GM23338 (cell line): ENCODE results near the gene COLEC12. TPM values are rescaled to one million over a fixed set of nuclear protein-coding genes. Genes with fewer than 3 reads are reported as not detected.

Experiments used
- ATAC-seq: fragments of 200-7000 bp; cut with Tn5 transposase; 3 replicates; pipeline ENCODE4 v1.9.1; 2020
- DNase-seq: peaks from one replicate; pipeline ENCODE4 v3.0.0-alpha.2; 2015; ENCODE audit warnings: low spot score
- H2AFZ ChIP-seq: fragments of 200-600 bp; sonication (generic); 2 replicates; pipeline ENCODE4 v1.8.0; 2016; ENCODE audit warnings: antibody characterized with exemption, mild to moderate bottlenecking, moderate library complexity
- H3F3A ChIP-seq: fragments of 200-600 bp; sonication (generic); replicated peaks from 2 replicates; pipeline ENCODE4 v1.8.0; 2017; ENCODE audit warnings: antibody characterized with exemption, mixed run types, low read depth
- H3K27ac ChIP-seq: fragments of 200-600 bp; sonication (generic); 2 replicates; pipeline ENCODE4 v1.6.1; 2016; ENCODE audit warnings: low read depth
- H3K27me3 ChIP-seq: fragments of 200-600 bp; sonication (generic); 2 replicates; pipeline ENCODE4 v1.8.0; 2016; ENCODE audit warnings: mild to moderate bottlenecking, mixed run types, moderate library complexity; ENCODE audit not compliant: insufficient read depth
- H3K36me3 ChIP-seq: fragments of 200-600 bp; sonication (generic); 2 replicates; pipeline ENCODE4 v1.8.0; 2016; ENCODE audit warnings: mild to moderate bottlenecking; ENCODE audit not compliant: insufficient read depth
- H3K4me1 ChIP-seq: fragments of 200-600 bp; sonication (generic); 2 replicates; pipeline ENCODE4 v1.8.0; 2016; ENCODE audit warnings: mild to moderate bottlenecking, moderate library complexity; ENCODE audit not compliant: insufficient read depth
- H3K4me2 ChIP-seq: fragments of 200-600 bp; sonication (generic); 2 replicates; pipeline ENCODE4 v1.7.1; 2017; ENCODE audit warnings: mixed run types
- H3K4me3 ChIP-seq: fragments of 200-600 bp; sonication (generic); 2 replicates; pipeline ENCODE4 v1.6.1; 2016; ENCODE audit warnings: mixed run types
- H3K79me2 ChIP-seq: fragments of 200-600 bp; sonication (generic); replicated peaks from 2 replicates; pipeline ENCODE4 v1.8.0; 2017; ENCODE audit warnings: mild to moderate bottlenecking; ENCODE audit not compliant: insufficient read depth
- H3K9me2 ChIP-seq: fragments of 200-600 bp; sonication (generic); 2 replicates; pipeline ENCODE4 v1.8.0; 2017; ENCODE audit not compliant: insufficient read depth
- H4K20me1 ChIP-seq: fragments of 200-600 bp; sonication (generic); replicated peaks from 2 replicates; pipeline ENCODE4 v1.8.0; 2017; ENCODE audit warnings: mild to moderate bottlenecking; ENCODE audit not compliant: insufficient read depth
- H3K27ac Mint-ChIP-seq: 2 replicates; pipeline ENCODE4 v1.8.0; 2020; ENCODE audit warnings: inconsistent platforms, mild to moderate bottlenecking, moderate library complexity, mixed read lengths
- H3K27me3 Mint-ChIP-seq: 3 replicates; pipeline ENCODE4 v1.8.0; 2022; ENCODE audit warnings: low read depth, mild to moderate bottlenecking, moderate library complexity, mixed read lengths, inconsistent platforms; ENCODE audit not compliant: insufficient read depth, poor library complexity
- H3K36me3 Mint-ChIP-seq: 3 replicates; pipeline ENCODE4 v1.8.0; 2021; ENCODE audit warnings: low read depth, mild to moderate bottlenecking, inconsistent platforms, moderate library complexity, mixed read lengths
- H3K4me1 Mint-ChIP-seq: 3 replicates; pipeline ENCODE4 v1.8.0; 2020; ENCODE audit warnings: mild to moderate bottlenecking, inconsistent platforms, mixed read lengths
- H3K4me3 Mint-ChIP-seq: 3 replicates; pipeline ENCODE4 v1.8.0; 2021; ENCODE audit warnings: moderate library complexity, mild to moderate bottlenecking, inconsistent platforms, mixed read lengths
- H3K9me3 Mint-ChIP-seq: 3 replicates; pipeline ENCODE4 v1.8.0; 2020; ENCODE audit warnings: moderate library complexity, mild to moderate bottlenecking, inconsistent platforms, mixed read lengths
- CREB1 ChIP-seq: fragments of 250-450 bp; sonication (Bioruptor Pico); IDR thresholded peaks from 2 replicates; pipeline ENCODE4 v1.5.0; 2020; ENCODE audit warnings: low read depth, mild to moderate bottlenecking, moderate library complexity
- CTCF ChIP-seq, 2 experiments: fragments of 200-600 bp in 1 of 2; sonication (generic) in 1 of 2; conservative IDR thresholded peaks; 2 replicates each; pipeline versions ENCODE4 v1.5.1 to v1.6.1; 2016 to 2017; ENCODE audit warnings: antibody characterized with exemption in 2 of 2, low read depth in 2 of 2, mild to moderate bottlenecking in 2 of 2, moderate library complexity in 1 of 2
- ETS1 ChIP-seq: IDR thresholded peaks from 2 replicates; pipeline ENCODE4 v1.6.1; 2016; ENCODE audit warnings: antibody characterized with exemption
- EZH2 ChIP-seq: fragments of 200-600 bp; sonication (generic); IDR thresholded peaks from one replicate; pipeline ENCODE4 v1.8.0; 2017; ENCODE audit warnings: antibody characterized with exemption, mild to moderate bottlenecking, low read depth; ENCODE audit not compliant: unreplicated experiment
- EZH2phosphoT487 ChIP-seq: fragments of 200-600 bp; sonication (generic); IDR thresholded peaks from one replicate; pipeline ENCODE4 v1.8.1; 2018; ENCODE audit warnings: antibody characterized with exemption; ENCODE audit not compliant: unreplicated experiment
- JUNB ChIP-seq: IDR thresholded peaks from one replicate; pipeline ENCODE4 v1.6.1; 2016; ENCODE audit warnings: antibody characterized with exemption; ENCODE audit not compliant: unreplicated experiment
- NANOG ChIP-seq: IDR thresholded peaks from 2 replicates; pipeline ENCODE4 v1.6.1; 2016; ENCODE audit warnings: antibody characterized with exemption, borderline replicate concordance
- POLR2AphosphoS5 ChIP-seq: IDR thresholded peaks from 2 replicates; pipeline ENCODE4 v1.6.1; 2016; ENCODE audit warnings: antibody characterized with exemption, low read depth
- REST ChIP-seq: IDR thresholded peaks from one replicate; pipeline ENCODE4 v1.6.1; 2018; ENCODE audit warnings: antibody characterized with exemption; ENCODE audit not compliant: unreplicated experiment
- STAT1 ChIP-seq: IDR thresholded peaks from one replicate; pipeline ENCODE4 v1.6.1; 2016; ENCODE audit warnings: antibody characterized with exemption; ENCODE audit not compliant: unreplicated experiment
- ZNF114 ChIP-seq: fragments of 250-450 bp; sonication (Bioruptor Pico); IDR thresholded peaks from 2 replicates; pipeline ENCODE4 v1.5.0; 2020; ENCODE audit warnings: mild to moderate bottlenecking, moderate library complexity
- ZNF331 ChIP-seq: fragments of 250-450 bp; sonication (Bioruptor Pico); IDR thresholded peaks from 2 replicates; pipeline ENCODE4 v1.5.0; 2020; ENCODE audit warnings: low read depth, mild to moderate bottlenecking, moderate library complexity
- ZNF462 ChIP-seq: fragments of 250-450 bp; sonication (Bioruptor Pico); IDR thresholded peaks from 2 replicates; pipeline ENCODE4 v1.5.0; 2020; ENCODE audit warnings: mild to moderate bottlenecking, moderate library complexity
- polyA plus RNA-seq: library from polyadenylated mRNA; unstranded; fragments of >200 nt; fragmentation: Nextera tagmentation; extraction: Ambion mirVana; gene quantifications from 2 replicates; pipeline ENCODE4 v1.2.1, GENCODE V29; 2016
- total RNA-seq: library from RNA; depleted of rRNA; stranded (reverse); fragments of >200 nt; shearing (Covaris generic); gene quantifications from 2 replicates; pipeline ENCODE4 v1.2.3, GENCODE V29; 2014

The COLEC12 gene
- total and polyA plus RNA-seq, 2 experiments from 2014 or later = 1.1 to 3.2 TPM

GRCh38 chr18:400456-400855 lies 100.0 kb downstream of the COLEC12 start (continued):
- no peak for TF ChIP-seq ZNF331 (CRISPR knock-in tag)
- no peak for TF ChIP-seq JUNB
- TF ChIP-seq STAT1 = no peak

GRCh38 chr18:399631-400135 lies 100.8 kb downstream of the COLEC12 start:
- no peak for TF ChIP-seq ETS1
- TF ChIP-seq ZNF331 (CRISPR knock-in tag) = no peak
- no peak for TF ChIP-seq REST
- no peak for TF ChIP-seq POLR2AphosphoS5
- TF ChIP-seq NANOG = no peak
- no peak for TF ChIP-seq EZH2
- TF ChIP-seq ZNF462 (CRISPR knock-in tag) = no peak
- no peak for TF ChIP-seq STAT1
- no peak for TF ChIP-seq EZH2phosphoT487
- TF ChIP-seq ZNF114 (CRISPR knock-in tag) = no peak
- no peak for TF ChIP-seq JUNB
- TF ChIP-seq CREB1 (CRISPR knock-in tag) = no peak
- no peak for TF ChIP-seq CTCF (conservative IDR thresholded peaks at IDR 0.05; ENCODE audit: low read depth in 2 of 2)
- Mint-ChIP-seq H3K4me3 (no peak overlapping the region), H3K27ac (no peak overlapping the region), H3K4me1 (no peaks in the 10 kb centered on the region), H3K27me3 (no peaks in the 10 kb centered on the region), H3K9me3 (peaks cover 4% of the 10 kb centered on the region; the same call in 2 of the 3 replicates), H3K36me3 (no peaks in the 10 kb centered on the region)
- ATAC-seq = no peak
- Histone ChIP-seq H2AFZ (no peak overlapping the region), H3K4me2 (no peak overlapping the region), H3K79me2 (no peaks in the 10 kb centered on the region), H3K4me1 (no peaks in the 10 kb centered on the region), H3K27ac (no peak overlapping the region), H4K20me1 (no peaks in the 10 kb centered on the region), H3K36me3 (no peaks in the 10 kb centered on the region), H3K4me3 (no peak overlapping the region), H3K27me3 (no peaks in the 10 kb centered on the region), H3K9me2 (peaks cover 3% of the 10 kb centered on the region; the same call in 1 of the 2 replicates), H3F3A (no peaks in the 10 kb centered on the region)
- DNase-seq = no peak
